Activated CD4-positive, alpha-beta T cell treated with anti-CD3 and anti-CD28 coated beads for 4 hours (primary cell): ENCODE data around the gene LHFPL6.

Experiments used
- DNase-seq, 2 donors: peaks; one replicate each; pipeline ENCODE4 v3.0.0-alpha.2; 2020

The LHFPL6 gene

GRCh38 chr13:39461685-39462266 lies 141.2 kb downstream of the LHFPL6 start:
- DNase-seq: no peak

GRCh38 chr13:39457274-39457673 lies 145.7 kb downstream of the LHFPL6 start:
- no peak for DNase-seq

GRCh38 chr13:39455521-39456175 lies 147.3 kb downstream of the LHFPL6 start:
- DNase-seq: no peak

GRCh38 chr13:39452834-39453233 lies 150.2 kb downstream of the LHFPL6 start:
- DNase-seq: no peak

- no peak for DNase-seq
These were observed 150.6 kb downstream of the LHFPL6 start for GRCh38 chr13:39452417-39452816.

GRCh38 chr13:39451860-39452301 lies 151.1 kb downstream of the LHFPL6 start:
- DNase-seq: no peak

GRCh38 chr13:39451301-39451700 lies 151.7 kb downstream of the LHFPL6 start:
- no peak for DNase-seq

GRCh38 chr13:39450176-39450575 lies 152.8 kb downstream of the LHFPL6 start:
- DNase-seq: no peak

- no peak for DNase-seq
These were observed 154.2 kb downstream of the LHFPL6 start for GRCh38 chr13:39448834-39449233.

GRCh38 chr13:39446865-39447264 lies 156.1 kb downstream of the LHFPL6 start:
- no peak for DNase-seq

GRCh38 chr13:39444866-39445265 lies 158.1 kb downstream of the LHFPL6 start:
- no peak for DNase-seq

GRCh38 chr13:39433651-39434050 lies 169.3 kb downstream of the LHFPL6 start:
- no peak for DNase-seq

GRCh38 chr13:39432196-39432595 lies 170.8 kb downstream of the LHFPL6 start:
- no peak for DNase-seq

GRCh38 chr13:39422845-39423565 lies 180.0 kb downstream of the LHFPL6 start:
- no peak for DNase-seq

- no peak for DNase-seq
These were observed 183.1 kb downstream of the LHFPL6 start for GRCh38 chr13:39419876-39420275.

- DNase-seq: no peak
These were observed 183.9 kb downstream of the LHFPL6 start for GRCh38 chr13:39419068-39419467.

- no peak for DNase-seq
These were observed 184.6 kb downstream of the LHFPL6 start for GRCh38 chr13:39418424-39418823.

GRCh38 chr13:39417643-39418042 lies 185.3 kb downstream of the LHFPL6 start:
- no peak for DNase-seq

- no peak for DNase-seq
These were observed 185.9 kb downstream of the LHFPL6 start for GRCh38 chr13:39417131-39417530.

- DNase-seq: no peak
These were observed 187.8 kb downstream of the LHFPL6 start for GRCh38 chr13:39415008-39415802.

- no peak for DNase-seq
These were observed 188.7 kb downstream of the LHFPL6 start for GRCh38 chr13:39414339-39414738.

GRCh38 chr13:39411511-39411910 lies 191.5 kb downstream of the LHFPL6 start:
- DNase-seq: no peak

GRCh38 chr13:39410964-39411363 lies 192.0 kb downstream of the LHFPL6 start:
- no peak for DNase-seq
